ENCODE results near the gene NXT2. TPM values are rescaled to one million over a fixed set of nuclear protein-coding genes. Genes with fewer than 3 reads are reported as not detected.

The NXT2 gene
- total and polyA plus RNA-seq, 2 experiments from 2014 or later, result 13.1 to 23.6 TPM

- H3K4me3 Mint-ChIP-seq, result no peak overlapping the region
- DNase-seq (ENCODE audit: low spot score), result no peak
- no peaks in the 10 kb centered on the region for H3K4me1 ChIP-seq (ENCODE audit: insufficient read depth)
- H3K4me3 ChIP-seq, result no peak overlapping the region
- H3K27me3 ChIP-seq (ENCODE audit: insufficient read depth), result no peaks in the 10 kb centered on the region
- H3K27me3 Mint-ChIP-seq (ENCODE audit: insufficient read depth, low read depth, poor library complexity), result no peaks in the 10 kb centered on the region
- ATAC-seq, result no peak
- H3K27ac ChIP-seq (ENCODE audit: low read depth), result no peak overlapping the region
- no peak for TF ChIP-seq JUNB (IDR thresholded peaks at IDR 0.05; ENCODE audit: unreplicated experiment)
- TF ChIP-seq NANOG (IDR thresholded peaks at IDR 0.05; ENCODE audit: borderline replicate concordance), result no peak
- no peak for TF ChIP-seq CREB1 (CRISPR knock-in tag; IDR thresholded peaks at IDR 0.05; ENCODE audit: low read depth)
- no peak for TF ChIP-seq ZNF114 (CRISPR knock-in tag; IDR thresholded peaks at IDR 0.05)
- H3K4me2 ChIP-seq, result no peak overlapping the region
- H3K9me3 Mint-ChIP-seq, result no peaks in the 10 kb centered on the region
- no peaks in the 10 kb centered on the region for H3K36me3 ChIP-seq (ENCODE audit: insufficient read depth)
- H4K20me1 ChIP-seq (replicated peaks; ENCODE audit: insufficient read depth), result no peaks in the 10 kb centered on the region
- H3K79me2 ChIP-seq (replicated peaks; ENCODE audit: insufficient read depth), result no peaks in the 10 kb centered on the region
- no peaks in the 10 kb centered on the region for H3K36me3 Mint-ChIP-seq (ENCODE audit: low read depth)
- H3K4me1 Mint-ChIP-seq, result no peaks in the 10 kb centered on the region
- no peak overlapping the region for H3K27ac Mint-ChIP-seq
- H3F3A ChIP-seq (replicated peaks; ENCODE audit: low read depth), result no peaks in the 10 kb centered on the region
- H3K9me2 ChIP-seq (ENCODE audit: insufficient read depth), result no peaks in the 10 kb centered on the region
- no peak overlapping the region for H2AFZ ChIP-seq
Measured at GRCh38 chrX:109508915-109509314, 27.7 kb upstream of the NXT2 start.

GRCh38 chrX:109511113-109511512 is 25.5 kb upstream of the NXT2 start:
- Histone ChIP-seq H3K4me1 (ENCODE audit: insufficient read depth) (no peaks in the 10 kb centered on the region), H3K36me3 (ENCODE audit: insufficient read depth) (no peaks in the 10 kb centered on the region), H3K4me2 (no peak overlapping the region), H3F3A (replicated peaks; ENCODE audit: low read depth) (no peaks in the 10 kb centered on the region), H2AFZ (no peak overlapping the region), H3K79me2 (replicated peaks; ENCODE audit: insufficient read depth) (no peaks in the 10 kb centered on the region), H3K4me3 (no peak overlapping the region), H4K20me1 (replicated peaks; ENCODE audit: insufficient read depth) (no peaks in the 10 kb centered on the region), H3K9me2 (ENCODE audit: insufficient read depth) (no peaks in the 10 kb centered on the region), H3K27me3 (ENCODE audit: insufficient read depth) (no peaks in the 10 kb centered on the region), H3K27ac (ENCODE audit: low read depth) (no peak overlapping the region)
- no peak for DNase-seq (ENCODE audit: low spot score)
- ATAC-seq, result no peak
- Mint-ChIP-seq H3K27me3 (ENCODE audit: insufficient read depth, low read depth, poor library complexity) (no peaks in the 10 kb centered on the region), H3K27ac (no peak overlapping the region), H3K9me3 (no peaks in the 10 kb centered on the region), H3K36me3 (ENCODE audit: low read depth) (no peaks in the 10 kb centered on the region), H3K4me3 (no peak overlapping the region), H3K4me1 (no peaks in the 10 kb centered on the region)
- TF ChIP-seq CREB1 (CRISPR knock-in tag; IDR thresholded peaks at IDR 0.05; ENCODE audit: low read depth), result no peak
- no peak for TF ChIP-seq EZH2 (IDR thresholded peaks at IDR 0.05; ENCODE audit: low read depth, unreplicated experiment)
- TF ChIP-seq REST (IDR thresholded peaks at IDR 0.05; ENCODE audit: unreplicated experiment), result no peak
- TF ChIP-seq ZNF331 (CRISPR knock-in tag; IDR thresholded peaks at IDR 0.05; ENCODE audit: low read depth), result no peak
- TF ChIP-seq ZNF114 (CRISPR knock-in tag; IDR thresholded peaks at IDR 0.05), result no peak
- TF ChIP-seq STAT1 (IDR thresholded peaks at IDR 0.05; ENCODE audit: unreplicated experiment), result no peak
- TF ChIP-seq, protein P1, sequence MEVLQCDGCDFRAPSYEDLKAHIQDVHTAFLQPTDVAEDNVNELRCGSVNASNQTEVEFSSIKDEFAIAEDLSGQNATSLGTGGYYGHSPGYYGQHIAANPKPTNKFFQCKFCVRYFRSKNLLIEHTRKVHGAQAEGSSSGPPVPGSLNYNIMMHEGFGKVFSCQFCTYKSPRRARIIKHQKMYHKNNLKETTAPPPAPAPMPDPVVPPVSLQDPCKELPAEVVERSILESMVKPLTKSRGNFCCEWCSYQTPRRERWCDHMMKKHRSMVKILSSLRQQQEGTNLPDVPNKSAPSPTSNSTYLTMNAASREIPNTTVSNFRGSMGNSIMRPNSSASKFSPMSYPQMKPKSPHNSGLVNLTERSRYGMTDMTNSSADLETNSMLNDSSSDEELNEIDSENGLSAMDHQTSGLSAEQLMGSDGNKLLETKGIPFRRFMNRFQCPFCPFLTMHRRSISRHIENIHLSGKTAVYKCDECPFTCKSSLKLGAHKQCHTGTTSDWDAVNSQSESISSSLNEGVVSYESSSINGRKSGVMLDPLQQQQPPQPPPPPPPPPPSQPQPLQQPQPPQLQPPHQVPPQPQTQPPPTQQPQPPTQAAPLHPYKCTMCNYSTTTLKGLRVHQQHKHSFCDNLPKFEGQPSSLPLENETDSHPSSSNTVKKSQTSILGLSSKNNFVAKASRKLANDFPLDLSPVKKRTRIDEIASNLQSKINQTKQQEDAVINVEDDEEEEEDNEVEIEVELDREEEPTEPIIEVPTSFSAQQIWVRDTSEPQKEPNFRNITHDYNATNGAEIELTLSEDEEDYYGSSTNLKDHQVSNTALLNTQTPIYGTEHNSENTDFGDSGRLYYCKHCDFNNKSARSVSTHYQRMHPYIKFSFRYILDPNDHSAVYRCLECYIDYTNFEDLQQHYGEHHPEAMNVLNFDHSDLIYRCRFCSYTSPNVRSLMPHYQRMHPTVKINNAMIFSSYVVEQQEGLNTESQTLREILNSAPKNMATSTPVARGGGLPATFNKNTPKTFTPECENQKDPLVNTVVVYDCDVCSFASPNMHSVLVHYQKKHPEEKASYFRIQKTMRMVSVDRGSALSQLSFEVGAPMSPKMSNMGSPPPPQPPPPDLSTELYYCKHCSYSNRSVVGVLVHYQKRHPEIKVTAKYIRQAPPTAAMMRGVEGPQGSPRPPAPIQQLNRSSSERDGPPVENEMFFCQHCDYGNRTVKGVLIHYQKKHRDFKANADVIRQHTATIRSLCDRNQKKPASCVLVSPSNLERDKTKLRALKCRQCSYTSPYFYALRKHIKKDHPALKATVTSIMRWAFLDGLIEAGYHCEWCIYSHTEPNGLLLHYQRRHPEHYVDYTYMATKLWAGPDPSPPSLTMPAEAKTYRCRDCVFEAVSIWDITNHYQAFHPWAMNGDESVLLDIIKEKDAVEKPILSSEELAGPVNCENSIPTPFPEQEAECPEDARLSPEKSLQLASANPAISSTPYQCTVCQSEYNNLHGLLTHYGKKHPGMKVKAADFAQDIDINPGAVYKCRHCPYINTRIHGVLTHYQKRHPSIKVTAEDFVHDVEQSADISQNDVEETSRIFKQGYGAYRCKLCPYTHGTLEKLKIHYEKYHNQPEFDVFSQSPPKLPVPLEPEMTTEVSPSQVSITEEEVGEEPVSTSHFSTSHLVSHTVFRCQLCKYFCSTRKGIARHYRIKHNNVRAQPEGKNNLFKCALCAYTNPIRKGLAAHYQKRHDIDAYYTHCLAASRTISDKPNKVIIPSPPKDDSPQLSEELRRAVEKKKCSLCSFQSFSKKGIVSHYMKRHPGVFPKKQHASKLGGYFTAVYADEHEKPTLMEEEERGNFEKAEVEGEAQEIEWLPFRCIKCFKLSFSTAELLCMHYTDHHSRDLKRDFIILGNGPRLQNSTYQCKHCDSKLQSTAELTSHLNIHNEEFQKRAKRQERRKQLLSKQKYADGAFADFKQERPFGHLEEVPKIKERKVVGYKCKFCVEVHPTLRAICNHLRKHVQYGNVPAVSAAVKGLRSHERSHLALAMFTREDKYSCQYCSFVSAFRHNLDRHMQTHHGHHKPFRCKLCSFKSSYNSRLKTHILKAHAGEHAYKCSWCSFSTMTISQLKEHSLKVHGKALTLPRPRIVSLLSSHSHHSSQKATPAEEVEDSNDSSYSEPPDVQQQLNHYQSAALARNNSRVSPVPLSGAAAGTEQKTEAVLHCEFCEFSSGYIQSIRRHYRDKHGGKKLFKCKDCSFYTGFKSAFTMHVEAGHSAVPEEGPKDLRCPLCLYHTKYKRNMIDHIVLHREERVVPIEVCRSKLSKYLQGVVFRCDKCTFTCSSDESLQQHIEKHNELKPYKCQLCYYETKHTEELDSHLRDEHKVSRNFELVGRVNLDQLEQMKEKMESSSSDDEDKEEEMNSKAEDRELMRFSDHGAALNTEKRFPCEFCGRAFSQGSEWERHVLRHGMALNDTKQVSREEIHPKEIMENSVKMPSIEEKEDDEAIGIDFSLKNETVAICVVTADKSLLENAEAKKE (CRISPR knock-in tag; IDR thresholded peaks at IDR 0.05), result no peak
- no peak for TF ChIP-seq JUNB (IDR thresholded peaks at IDR 0.05; ENCODE audit: unreplicated experiment)
- TF ChIP-seq NANOG (IDR thresholded peaks at IDR 0.05; ENCODE audit: borderline replicate concordance), result no peak
- no peak for TF ChIP-seq POLR2AphosphoS5 (IDR thresholded peaks at IDR 0.05; ENCODE audit: low read depth)
- TF ChIP-seq, protein P2, sequence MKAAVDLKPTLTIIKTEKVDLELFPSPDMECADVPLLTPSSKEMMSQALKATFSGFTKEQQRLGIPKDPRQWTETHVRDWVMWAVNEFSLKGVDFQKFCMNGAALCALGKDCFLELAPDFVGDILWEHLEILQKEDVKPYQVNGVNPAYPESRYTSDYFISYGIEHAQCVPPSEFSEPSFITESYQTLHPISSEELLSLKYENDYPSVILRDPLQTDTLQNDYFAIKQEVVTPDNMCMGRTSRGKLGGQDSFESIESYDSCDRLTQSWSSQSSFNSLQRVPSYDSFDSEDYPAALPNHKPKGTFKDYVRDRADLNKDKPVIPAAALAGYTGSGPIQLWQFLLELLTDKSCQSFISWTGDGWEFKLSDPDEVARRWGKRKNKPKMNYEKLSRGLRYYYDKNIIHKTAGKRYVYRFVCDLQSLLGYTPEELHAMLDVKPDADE (IDR thresholded peaks at IDR 0.05), result no peak
